Adrenal gland (tissue), 12 donors: ENCODE measurements around the gene HPN. TPM values are rescaled to one million over a fixed set of nuclear protein-coding genes. Genes with fewer than 3 reads are reported as not detected.

ENCODE experiments used
- DNase-seq, 7 donors: peaks; one replicate each; pipeline ENCODE4 v3.0.0-alpha.2; 2019 to 2020
- H3K27ac ChIP-seq, 5 donors: fragments of 200-600 bp; sonication (generic) in 4 of 5; 1 replicate in 3 of 5; 2 replicates in 2 of 5; pipeline versions ENCODE4 v1.5.1 to v1.8.0; 2016 to 2020; ENCODE audit warnings: mild to moderate bottlenecking in 1 of 5
- H3K27me3 ChIP-seq: fragments of 200-600 bp; 2 replicates; pipeline ENCODE4 v1.8.0; 2021
- H3K36me3 ChIP-seq, 2 donors: fragments of 200-600 bp; replicated peaks in 1 of 2; 1 replicate in 1 of 2; 2 replicates in 1 of 2; pipeline versions ENCODE4 v1.5.1 to v1.8.0; 2018 to 2022
- H3K4me1 ChIP-seq, 2 donors: fragments of 200-600 bp; replicated peaks in 1 of 2; 1 replicate in 1 of 2; 2 replicates in 1 of 2; pipeline versions ENCODE4 v1.5.1 to v1.8.0; 2018 to 2021
- H3K4me3 ChIP-seq, 4 donors: fragments of 200-600 bp; sonication (generic) in 3 of 4; one replicate each; pipeline ENCODE4 v1.5.1; 2016 to 2018
- H3K9me3 ChIP-seq, 3 donors: fragments of 200-600 bp; sonication (generic) in 1 of 3; replicated peaks in 1 of 3; 1 replicate in 2 of 3; 2 replicates in 1 of 3; pipeline versions ENCODE4 v1.5.1 to v1.8.0; 2016 to 2021
- CTCF ChIP-seq, 6 experiments: fragments of 450-650 bp in 4 of 6; fragments of 200-600 bp in 2 of 6; sonication (generic) in 1 of 6; IDR thresholded peaks; 1 replicate in 5 of 6; 2 replicates in 1 of 6; pipeline versions ENCODE4 v1.5.1 to v1.8.0; 2016 to 2021; ENCODE audit warnings: antibody characterized with exemption in 6 of 6, mild to moderate bottlenecking in 2 of 6, moderate library complexity in 1 of 6
- POLR2A ChIP-seq, 2 donors: fragments of 450-650 bp; IDR thresholded peaks; one replicate each; pipeline ENCODE4 v1.6.1; 2017; ENCODE audit warnings: antibody characterized with exemption in 2 of 2, mild to moderate bottlenecking in 2 of 2, moderate library complexity in 1 of 2
- WGBS, 4 donors: extraction: QIAGEN DNeasy Blood & Tissue Kit in 2 of 4; methylation state at CpG; one replicate each; pipeline versions ENCODE4 v1.1.5 to v1.1.7; 2013 to 2017; 5-methylcytosine and 5-hydroxymethylcytosine counted together
- intact Hi-C, 2 donors: fragments of 100-400 bp; cut with DNase I; formaldehyde crosslinking; loops; one replicate each; pipeline versions ENCODE4 v1.14.1 to v1.15.0; 2022 to 2023
- polyA plus RNA-seq, 3 donors: library from polyadenylated mRNA; stranded (reverse); fragments of 200-250 nt in 2 of 3; fragments of 350-450 nt in 1 of 3; fragmentation: Illumina TruSeq in 1 of 3; extraction: RNeasy Lipid Tissue Mini Kit (QIAGEN cat#74804) in 1 of 3; gene quantifications; one replicate each; pipeline ENCODE4 v1.2.3, GENCODE V29; 2013 to 2014
- total RNA-seq, 9 donors: library from RNA; depleted of rRNA in 4 of 9; stranded (reverse); fragments of >200 nt in 4 of 9; fragments of 120-200 nt in 1 of 9; fragmentation: NEBNext Ultra II Directional in 1 of 9; extraction: Animal tissue kit (Norgen Biotek cat#: 25700) in 1 of 9; gene quantifications; one replicate each; pipeline versions ENCODE4 v1.1.0 to v1.2.4, GENCODE V29; 2013 to 2023
- donor health status: healthy with polysubstance abuse.
- donor health status: Bipolar disorder and iron deficiency.
- donor health status: DM: yes; HTN: yes; CAD: no.
- donor health status: DM: no; HTN: no; CAD: no.
- donor health status: DM: no; HTN: no; CAD: no.
- donor health status: DM: yes; HTN: yes; CAD: no.

HPN gene
- total and polyA plus RNA-seq, 12 donors = 0.20 to 2.6 (median 0.88) TPM; not detected in 2

- no peak for DNase-seq
- no peak overlapping the region for H3K27ac ChIP-seq
- no peak for TF ChIP-seq CTCF (IDR thresholded peaks at IDR 0.05)
- TF ChIP-seq POLR2A (IDR thresholded peaks at IDR 0.05) = no peak
- H3K27me3 ChIP-seq = peaks cover 9% of the 10 kb centered on the region
- H3K4me1 ChIP-seq = peaks cover 0 to 6% of the 10 kb centered on the region in 2 donors
- no peaks in the 10 kb centered on the region for H3K36me3 ChIP-seq
- no peaks in the 10 kb centered on the region for H3K9me3 ChIP-seq
- H3K4me3 ChIP-seq = no peak overlapping the region
- intact Hi-C loops = no loop called here
- WGBS, 4 donors = 64 to 83% (median 80%) methylated on average over 3 to 8 of the region's 8 CpGs
These were observed 44.9 kb downstream of the HPN start for GRCh38 chr19:35086455-35086854.

GRCh38 chr19:35087393-35087792, 45.9 kb downstream of the HPN start:
- no peak for DNase-seq
- TF ChIP-seq CTCF (IDR thresholded peaks at IDR 0.05) = no peak
- TF ChIP-seq POLR2A (IDR thresholded peaks at IDR 0.05) = no peak
- Histone ChIP-seq H3K4me3 (no peak overlapping the region), H3K27me3 (peaks cover 11% of the 10 kb centered on the region), H3K36me3 (no peaks in the 10 kb centered on the region), H3K9me3 (no peaks in the 10 kb centered on the region), H3K27ac (no peak overlapping the region), H3K4me1 (peaks cover 0 to 6% of the 10 kb centered on the region in 2 donors)
- intact Hi-C loops = no loop called here

GRCh38 chr19:35088131-35088913, 46.8 kb downstream of the HPN start:
- TF ChIP-seq CTCF (IDR thresholded peaks at IDR 0.05) (no peak), POLR2A (IDR thresholded peaks at IDR 0.05) (no peak)
- intact Hi-C loops = no loop called here
- Histone ChIP-seq H3K4me3 (no peak overlapping the region), H3K27me3 (peaks cover 11% of the 10 kb centered on the region), H3K36me3 (no peaks in the 10 kb centered on the region), H3K4me1 (peaks cover 0 to 6% of the 10 kb centered on the region in 2 donors), H3K27ac (no peak overlapping the region), H3K9me3 (no peaks in the 10 kb centered on the region)
- DNase-seq = no peak
- 67 to 80% (median 74%) methylated on average over 7 to 8 of the region's 8 CpGs for WGBS, 4 donors

GRCh38 chr19:35089554-35089953, 48.0 kb downstream of the HPN start:
- intact Hi-C loops = no loop called here
- no peak overlapping the region for H3K4me3 ChIP-seq
- H3K4me1 ChIP-seq = peaks cover 0 to 6% of the 10 kb centered on the region in 2 donors
- DNase-seq = no peak
- 76 to 87% (median 80%) methylated on average over 8 of the region's 8 CpGs for WGBS, 4 donors
- no peak for TF ChIP-seq POLR2A (IDR thresholded peaks at IDR 0.05)
- TF ChIP-seq CTCF (IDR thresholded peaks at IDR 0.05) = no peak
- H3K9me3 ChIP-seq = no peaks in the 10 kb centered on the region
- peaks cover 11% of the 10 kb centered on the region for H3K27me3 ChIP-seq
- H3K27ac ChIP-seq = no peak overlapping the region
- no peaks in the 10 kb centered on the region for H3K36me3 ChIP-seq
